Erythroblast (primary cell): ENCODE results near the gene DGKI.

Experiments
- GATA1 ChIP-seq: IDR thresholded peaks from 2 replicates; pipeline ENCODE4 v1.6.1; 2011; ENCODE audit warnings: low read depth, mild to moderate bottlenecking, control low read depth, low read length, moderate library complexity
- POLR2A ChIP-seq: IDR thresholded peaks from 2 replicates; pipeline ENCODE4 v1.6.1; 2011; ENCODE audit warnings: mild to moderate bottlenecking, low read length

GRCh38 chr7:137695494-137695893 is 151.3 kb downstream of the DGKI start:
- TF ChIP-seq POLR2A (no peak), GATA1 (no peak)
